DMS79 (cell line): ENCODE measurements around the gene LRRC70.
"Not testable (repeated sequence)": the region's sequence is repeated elsewhere in the genome, so short reads cannot be mapped to it uniquely, and the experiment has no call there.

Experiments
- DNase-seq: peaks from one replicate; lab custom pipeline; 2025; lab: John Stamatoyannopoulos, UW

Gene LRRC70

DNA sequence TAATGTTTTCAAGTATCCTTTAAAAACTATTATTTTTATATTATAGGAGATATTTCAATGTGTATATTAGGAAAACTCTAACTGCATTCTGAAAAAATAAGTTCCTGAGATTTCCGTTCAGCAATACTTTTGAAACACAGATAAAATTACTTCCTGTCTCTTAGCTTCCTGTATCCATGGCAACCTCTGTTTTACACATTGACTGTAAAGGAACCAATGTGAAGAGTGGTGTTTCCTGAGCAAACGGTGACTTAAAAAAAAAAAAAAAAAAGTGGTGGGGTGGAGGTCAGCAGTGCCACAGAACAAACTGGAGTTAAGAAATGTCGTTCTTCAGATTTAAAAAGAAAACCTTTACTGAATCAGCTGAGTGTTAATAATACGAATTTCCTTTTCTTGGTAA, at the start of gene LRRC70:
Gene LRRC70, plus strand, starts transcription at position 280 of the 400 bp plus-strand sequence. CDS start 620 bp downstream, outside the sequence.
- no peak for DNase-seq

DNA sequence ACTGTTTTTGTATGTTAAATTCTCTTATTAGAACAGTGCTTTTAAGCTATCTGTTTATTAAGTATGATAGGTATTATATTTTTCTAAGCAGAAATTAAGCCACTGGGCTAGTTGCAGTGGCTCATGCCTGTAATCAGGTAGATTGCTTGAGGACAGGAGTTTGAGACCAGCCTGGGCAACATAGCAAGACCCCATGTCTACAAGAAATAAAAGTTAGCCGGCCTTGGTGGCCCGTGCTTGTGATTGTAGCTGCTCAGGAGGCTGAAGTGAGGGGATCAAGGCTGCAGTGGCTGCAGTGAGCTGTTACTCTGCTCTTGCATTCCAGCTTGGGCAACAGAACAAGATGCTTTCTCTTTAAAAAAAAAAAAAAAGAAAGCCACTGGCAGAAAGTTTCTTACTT, 45.0 kb upstream of the LRRC70 start:
- no peak for DNase-seq

GRCh38 chr5:62534461-62535236, 44.0 kb upstream of the LRRC70 start:
- no peak for DNase-seq

- DNase-seq = no peak
These were observed 42.4 kb upstream of the LRRC70 start for GRCh38 chr5:62536232-62536631.

- DNase-seq = no peak
These were observed 41.8 kb upstream of the LRRC70 start for GRCh38 chr5:62536783-62537182.

DNA sequence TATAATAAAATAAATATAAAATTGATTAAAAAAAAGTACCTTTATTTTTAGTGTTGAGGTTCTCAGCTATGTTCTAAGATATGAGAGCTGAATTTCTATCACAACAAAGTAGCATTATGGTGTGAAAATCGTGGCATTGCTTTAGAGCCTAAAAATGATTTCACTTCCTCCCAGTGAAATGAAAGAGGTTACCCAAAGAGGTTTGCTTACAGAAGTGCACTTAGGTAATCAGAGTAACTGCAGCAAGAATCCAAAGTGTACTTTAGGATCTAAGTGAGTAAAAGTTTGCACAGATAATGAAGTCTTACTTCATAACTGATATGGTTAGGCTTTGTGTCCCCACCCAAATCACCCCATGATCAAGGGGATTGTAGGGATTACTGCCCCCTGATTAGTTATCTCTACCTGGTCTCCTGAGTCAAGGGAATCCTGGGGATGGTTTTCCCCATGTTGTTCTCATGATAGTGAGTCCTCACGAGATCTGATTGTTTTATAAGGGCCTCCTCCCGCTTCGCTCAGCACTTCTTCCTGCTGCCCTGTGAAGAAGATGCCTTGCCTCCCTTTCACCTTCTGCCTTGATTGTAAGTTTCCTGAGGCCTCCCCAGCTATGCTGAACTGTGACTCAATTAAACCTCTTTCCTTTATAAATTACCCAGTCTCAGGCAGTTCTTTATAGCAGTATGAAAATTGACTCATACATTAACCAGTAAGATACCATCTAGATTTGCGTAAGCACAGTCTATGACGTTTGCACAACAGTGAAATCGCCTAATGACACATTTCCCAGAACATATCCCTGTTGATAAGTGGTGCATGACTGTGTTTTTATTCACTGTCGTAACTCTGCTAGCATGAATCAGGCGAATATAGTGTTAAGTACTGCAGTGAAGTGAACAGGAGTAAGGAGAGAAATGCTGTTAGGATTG, 40.3 kb upstream of the LRRC70 start:
- no peak for DNase-seq

DNA sequence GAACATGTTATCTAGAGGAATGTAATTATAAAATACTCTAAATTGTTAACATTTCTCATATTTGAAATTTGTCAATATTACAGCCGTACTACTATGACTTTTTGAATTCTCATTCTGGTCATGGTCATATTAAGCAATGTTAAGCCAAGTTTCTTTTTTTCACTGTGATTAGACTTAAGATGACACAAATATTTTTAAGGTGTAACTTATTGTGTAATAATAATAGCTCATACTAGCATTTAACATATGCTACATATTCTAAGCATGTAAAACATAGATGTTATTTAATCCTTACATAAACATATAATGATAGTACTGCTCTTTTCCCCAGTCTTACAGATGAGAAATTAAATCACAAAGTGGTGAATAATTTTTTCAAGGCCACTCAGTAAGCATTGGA, 35.9 kb upstream of the LRRC70 start:
- DNase-seq = no peak

GRCh38 chr5:62547945-62548630, 30.5 kb upstream of the LRRC70 start:
- DNase-seq = no peak

DNA sequence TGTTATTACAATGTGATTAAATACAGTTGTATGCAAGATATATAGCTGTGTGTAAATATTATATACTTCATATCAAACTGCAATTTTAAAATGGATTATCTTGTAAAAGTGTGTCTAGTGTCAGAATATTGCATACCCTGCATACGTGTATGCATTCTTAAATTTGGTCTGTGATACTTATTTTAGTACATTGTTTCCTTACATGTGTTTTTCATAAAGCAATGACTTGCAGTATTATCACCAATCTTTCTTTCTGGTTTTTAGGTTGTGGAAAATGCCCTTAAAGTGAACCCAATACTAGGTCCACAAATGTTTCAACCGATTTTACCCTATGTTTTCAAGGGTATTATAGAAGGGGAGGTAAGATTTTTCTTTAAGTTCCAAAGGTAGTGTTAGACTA, 28.5 kb upstream of the LRRC70 start:
- DNase-seq = no peak

- no peak for DNase-seq
These were observed 22.7 kb upstream of the LRRC70 start for GRCh38 chr5:62555930-62556329.

- no peak for DNase-seq
These were observed 19.7 kb upstream of the LRRC70 start for GRCh38 chr5:62558941-62559340.

GRCh38 chr5:62560786-62561185, 17.8 kb upstream of the LRRC70 start:
- no peak for DNase-seq

- no peak for DNase-seq
These were observed 16.7 kb upstream of the LRRC70 start for GRCh38 chr5:62561896-62562295.

DNA sequence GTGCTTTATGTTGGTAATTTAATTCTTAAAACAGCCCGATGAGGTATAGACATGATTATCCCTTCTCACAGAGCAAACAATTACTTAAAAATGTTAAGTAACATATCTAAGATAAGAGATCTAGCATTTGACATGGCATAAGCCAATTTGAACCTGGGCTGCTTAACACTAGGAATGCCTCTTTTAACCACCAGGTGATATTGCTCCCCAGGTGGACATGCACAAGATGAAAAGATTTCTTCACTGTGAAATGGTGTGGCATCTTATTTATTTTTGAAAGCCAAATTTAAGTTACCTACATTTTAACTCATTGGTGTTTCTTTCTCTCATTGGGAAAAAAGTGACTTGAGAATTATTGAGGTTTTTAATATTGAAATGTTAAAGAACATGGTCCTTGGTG, 15.8 kb upstream of the LRRC70 start:
- DNase-seq = no peak

GRCh38 chr5:62564101-62564500, 14.5 kb upstream of the LRRC70 start:
- no peak for DNase-seq

GRCh38 chr5:62565740-62566139, 12.9 kb upstream of the LRRC70 start:
- not testable (repeated sequence) for DNase-seq

DNA sequence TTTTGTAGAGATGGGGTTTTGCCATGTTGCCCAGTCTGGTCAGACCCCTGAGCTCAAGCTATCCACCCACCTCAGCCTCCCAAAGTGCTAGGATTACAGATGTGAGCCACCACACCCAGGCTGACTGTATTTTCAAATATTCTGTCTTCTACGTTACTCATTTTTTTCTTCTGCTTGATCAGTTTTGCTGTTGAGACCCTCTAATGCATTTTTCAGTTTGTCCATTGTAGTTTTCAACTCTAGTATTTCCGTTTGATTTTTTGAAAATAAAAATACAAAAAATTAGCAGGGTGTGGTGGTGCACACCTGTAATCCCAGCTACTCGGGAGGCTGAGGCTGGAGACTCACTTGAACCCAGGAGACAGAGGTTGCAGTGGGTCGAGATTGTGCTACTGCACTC, 10.5 kb upstream of the LRRC70 start:
- DNase-seq = no peak

- no peak for DNase-seq
These were observed 9.7 kb upstream of the LRRC70 start for GRCh38 chr5:62568800-62569432.

DNA sequence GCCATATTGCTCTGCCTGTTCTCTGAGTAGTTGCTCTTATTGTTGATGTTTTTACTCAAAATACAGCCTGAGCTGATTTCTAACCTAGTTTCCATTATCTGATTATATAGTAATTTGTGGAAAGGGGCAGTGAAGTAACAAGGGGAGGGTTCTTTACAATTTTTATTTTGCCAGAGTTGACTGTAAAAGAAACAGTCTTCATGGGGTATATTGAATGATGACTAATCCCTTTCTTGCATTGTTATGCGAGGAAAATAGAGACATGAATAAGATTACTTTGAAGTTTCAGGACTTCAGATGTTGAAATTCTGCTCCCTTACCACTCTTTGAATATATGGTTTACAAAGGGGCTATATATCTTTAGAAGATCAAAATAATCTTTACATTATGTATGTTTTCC, 9.1 kb upstream of the LRRC70 start:
- no peak for DNase-seq

GRCh38 chr5:62572918-62573514, 5.6 kb upstream of the LRRC70 start:
- DNase-seq = no peak

GRCh38 chr5:62574599-62574998, 4.0 kb upstream of the LRRC70 start:
- no peak for DNase-seq

- DNase-seq = no peak
These were observed 3.6 kb upstream of the LRRC70 start for GRCh38 chr5:62575066-62575465.
